PC-3 (cell line): Measurements from ENCODE around the gene SLC33A1.
"Not testable (repeated sequence)": the region's sequence is repeated elsewhere in the genome, so short reads cannot be mapped to it uniquely, and the experiment has no call there.

Source experiments
- EZH2 ChIP-seq: fragments of 300-600 bp; sonication (generic); IDR thresholded peaks from one replicate; pipeline ENCODE4 v1.6.1; 2017; ENCODE audit warnings: antibody characterized with exemption, mild to moderate bottlenecking, low read length; ENCODE audit not compliant: unreplicated experiment
- TF ChIP-seq, protein P1 (sequence below): fragments of 300-600 bp; sonication (generic); conservative IDR thresholded peaks from 2 replicates; pipeline ENCODE4 v1.5.1; 2017; ENCODE audit warnings: antibody characterized with exemption, low read depth, mild to moderate bottlenecking, low read length

DNA sequence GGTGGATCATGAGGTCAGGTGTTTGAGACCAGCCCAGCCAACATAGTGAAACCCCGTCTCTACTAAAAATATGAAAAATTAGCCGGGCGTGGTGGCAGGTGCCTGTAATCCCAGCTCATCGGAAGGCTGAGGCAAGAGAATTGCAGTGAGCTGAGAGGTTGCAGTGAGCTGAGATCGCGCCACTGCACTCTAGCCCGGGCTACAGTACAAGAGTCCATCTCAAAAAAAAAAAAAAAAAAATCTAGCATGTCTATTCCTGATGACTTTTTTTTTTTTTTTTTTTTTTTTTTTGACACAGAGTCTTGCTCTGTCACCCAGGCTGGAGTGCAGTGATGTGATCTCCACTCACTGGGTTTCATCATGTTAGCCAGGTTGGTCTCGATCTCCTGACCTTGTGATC is 32.1 kb upstream of the SLC33A1 start:
- TF ChIP-seq, protein P1, sequence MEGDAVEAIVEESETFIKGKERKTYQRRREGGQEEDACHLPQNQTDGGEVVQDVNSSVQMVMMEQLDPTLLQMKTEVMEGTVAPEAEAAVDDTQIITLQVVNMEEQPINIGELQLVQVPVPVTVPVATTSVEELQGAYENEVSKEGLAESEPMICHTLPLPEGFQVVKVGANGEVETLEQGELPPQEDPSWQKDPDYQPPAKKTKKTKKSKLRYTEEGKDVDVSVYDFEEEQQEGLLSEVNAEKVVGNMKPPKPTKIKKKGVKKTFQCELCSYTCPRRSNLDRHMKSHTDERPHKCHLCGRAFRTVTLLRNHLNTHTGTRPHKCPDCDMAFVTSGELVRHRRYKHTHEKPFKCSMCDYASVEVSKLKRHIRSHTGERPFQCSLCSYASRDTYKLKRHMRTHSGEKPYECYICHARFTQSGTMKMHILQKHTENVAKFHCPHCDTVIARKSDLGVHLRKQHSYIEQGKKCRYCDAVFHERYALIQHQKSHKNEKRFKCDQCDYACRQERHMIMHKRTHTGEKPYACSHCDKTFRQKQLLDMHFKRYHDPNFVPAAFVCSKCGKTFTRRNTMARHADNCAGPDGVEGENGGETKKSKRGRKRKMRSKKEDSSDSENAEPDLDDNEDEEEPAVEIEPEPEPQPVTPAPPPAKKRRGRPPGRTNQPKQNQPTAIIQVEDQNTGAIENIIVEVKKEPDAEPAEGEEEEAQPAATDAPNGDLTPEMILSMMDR = not testable (repeated sequence)
- not testable (repeated sequence) for TF ChIP-seq EZH2
